Measurements from ENCODE around the gene CCDC88B.

Gene CCDC88B

GRCh38 chr11:64299847-64300648, 40.0 kb upstream of the CCDC88B start, which contains the start of gene CATSPERZ:
TSS of gene CATSPERZ (plus strand) at chr11:64300358. CDS start at chr11:64300411, 53 bp downstream.
- Histone ChIP-seq H3K27ac (ENCODE audit: extremely low read depth, low read depth, low read length) (no peak within 1 kb of the TSS), H3K4me3 (ENCODE audit: low read depth, low read length) (peak within 1 kb of the TSS; percentile 18), H3K36me3 (ENCODE audit: control insufficient read depth in 2 of 2, insufficient read depth in 1 of 2, low read length in 2 of 2) (no peaks in the 10 kb centered on the region), H3K9me3 (ENCODE audit: control insufficient read depth, insufficient read depth, low read depth, low read length) (no peaks in the 10 kb centered on the region), H3K4me1 (ENCODE audit: control insufficient read depth, insufficient read depth, low read length) (no peaks in the 10 kb centered on the region)
- TF ChIP-seq ZNF121 (tag by site-specific recombination; IDR thresholded peaks at IDR 0.05): no peak
- POLR2A ChIA-PET: interaction anchor here (0.7 to 2.0 kb wide), 9 partner anchors 15 to 115 kb away, joined by 3 to 9 read pairs (median 4); partner anchors contain the start of genes BAD, FKBP2, GPR137 and STIP1
- CTCF ChIA-PET: interaction anchor here (0.6 to 5.8 kb wide), 19 partner anchors 7 to 150 kb away, joined by 3 to 81 read pairs (median 9); partner anchors contain the start of genes BAD, FERMT3, PLCB3 and PRDX5

- TF ChIP-seq ZNF19 (tag by site-specific recombination; IDR thresholded peaks at IDR 0.05; ENCODE audit: low read depth): no peak
- no peak for TF ChIP-seq MYNN (tag by site-specific recombination; IDR thresholded peaks at IDR 0.05; ENCODE audit: borderline replicate concordance)
- no peak for TF ChIP-seq ZNF112 (tag by site-specific recombination; IDR thresholded peaks at IDR 0.05)
- TF ChIP-seq ZNF747 (tag by site-specific recombination; IDR thresholded peaks at IDR 0.05): no peak
- TF ChIP-seq YY1 (tag by site-specific recombination; IDR thresholded peaks at IDR 0.05): no peak
- no peak for TF ChIP-seq MZF1 (tag by site-specific recombination; IDR thresholded peaks at IDR 0.05; ENCODE audit: borderline replicate concordance)
- no peak for TF ChIP-seq ZNF223 (tag by site-specific recombination; IDR thresholded peaks at IDR 0.05)
- H3K4me1 ChIP-seq (ENCODE audit: control insufficient read depth, insufficient read depth, low read length): no peaks in the 10 kb centered on the region
- H3K9me3 ChIP-seq (ENCODE audit: control insufficient read depth, insufficient read depth, low read depth, low read length): no peaks in the 10 kb centered on the region
- CTCF ChIA-PET: interaction anchor here (0.6 to 5.8 kb wide), 37 partner anchors 8 to 1741 kb away, joined by 3 to 81 read pairs (median 5); partner anchors contain the start of genes FERMT3, FKBP2, PLCB3 and PPP1R14B
- peaks cover 0 to 5% of the 10 kb centered on the region in 2 experiments; a peak in 1 of 3 replicates for H3K36me3 ChIP-seq (ENCODE audit: control insufficient read depth in 2 of 2, insufficient read depth in 1 of 2, low read length in 2 of 2)
- POLR2A ChIA-PET: interaction anchor here (0.6 to 3.6 kb wide), 15 partner anchors 14 to 1462 kb away, joined by 3 to 43 read pairs (median 5); partner anchors contain the start of genes BAD, FKBP2, GPR137 and PRDX5
- H3K4me3 ChIP-seq (ENCODE audit: low read depth, low read length): no peak overlapping the region
- no peak overlapping the region for H3K27ac ChIP-seq (ENCODE audit: extremely low read depth, low read depth, low read length)
Observed at GRCh38 chr11:64303109-64304031, 36.6 kb upstream of the CCDC88B start.

- POLR2A ChIA-PET: interaction anchor here (0.9 to 3.6 kb wide), 11 partner anchors 14 to 1463 kb away, joined by 3 to 43 read pairs (median 7); partner anchors contain the start of genes BAD, FKBP2, GPR137 and PRDX5
- CTCF ChIA-PET: interaction anchor here (0.6 to 5.8 kb wide), 30 partner anchors 8 to 1543 kb away, joined by 3 to 81 read pairs (median 5); partner anchors contain the start of genes FERMT3, FKBP2, PLCB3 and PPP1R14B
Observed at GRCh38 chr11:64304032-64304315, 36.0 kb upstream of the CCDC88B start.

More at GRCh38 chr11:64304032-64304315, 36.0 kb upstream of the CCDC88B start:
- Histone ChIP-seq H3K36me3 (ENCODE audit: control insufficient read depth in 2 of 2, insufficient read depth in 1 of 2, low read length in 2 of 2) (peaks cover 0 to 5% of the 10 kb centered on the region in 2 experiments; a peak in 1 of 3 replicates), H3K4me1 (ENCODE audit: control insufficient read depth, insufficient read depth, low read length) (no peaks in the 10 kb centered on the region), H3K27ac (ENCODE audit: extremely low read depth, low read depth, low read length) (no peak overlapping the region), H3K9me3 (ENCODE audit: control insufficient read depth, insufficient read depth, low read depth, low read length) (no peaks in the 10 kb centered on the region), H3K4me3 (ENCODE audit: low read depth, low read length) (no peak overlapping the region)
- TF ChIP-seq ZNF221 (tag by site-specific recombination; IDR thresholded peaks at IDR 0.05; ENCODE audit: borderline replicate concordance) (no peak), ZNF558 (tag by site-specific recombination; IDR thresholded peaks at IDR 0.05) (no peak), ZNF623 (tag by site-specific recombination; IDR thresholded peaks at IDR 0.05) (no peak), ZNF354C (tag by site-specific recombination; IDR thresholded peaks at IDR 0.05; ENCODE audit: borderline replicate concordance, low read depth) (no peak), ZBTB6 (tag by site-specific recombination; IDR thresholded peaks at IDR 0.05) (no peak), ZNF138 (tag by site-specific recombination; IDR thresholded peaks at IDR 0.05; ENCODE audit: borderline replicate concordance) (no peak), EGR2 (tag by site-specific recombination; IDR thresholded peaks at IDR 0.05; ENCODE audit: low read depth) (no peak), PATZ1 (tag by site-specific recombination; IDR thresholded peaks at IDR 0.05) (no peak), ZNF184 (tag by site-specific recombination; IDR thresholded peaks at IDR 0.05) (no peak)
